Measurements from ENCODE around the gene TAX1BP1.

The TAX1BP1 gene

DNA sequence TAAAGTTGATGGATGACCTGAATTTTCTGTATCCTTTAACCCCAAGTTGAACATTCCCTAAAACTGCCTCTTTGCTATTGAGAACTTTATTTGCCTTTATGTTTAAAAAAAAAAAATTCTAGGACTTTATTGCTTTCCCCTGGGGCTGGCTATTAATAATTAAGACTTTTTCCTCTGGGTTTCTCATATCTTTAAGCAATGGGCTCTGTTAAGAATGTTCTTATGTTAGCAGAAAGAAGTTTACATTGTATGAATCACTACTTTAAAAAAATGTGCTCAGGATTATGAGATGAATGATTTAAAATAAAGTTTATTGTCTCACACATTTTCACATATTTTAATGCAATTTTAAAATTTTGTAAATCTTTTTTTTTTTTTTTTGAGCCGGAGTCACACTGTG lies 19.5 kb downstream of the TAX1BP1 start:
- no peaks in the 10 kb centered on the region; the same call in 1 of the 2 replicates for H3K36me3 ChIP-seq (ENCODE audit: control insufficient read depth, insufficient read depth, low read length)
- no peaks in the 10 kb centered on the region for H3K27me3 ChIP-seq (replicated peaks; ENCODE audit: control insufficient read depth, insufficient read depth, low read length)
- TF ChIP-seq, protein P1, sequence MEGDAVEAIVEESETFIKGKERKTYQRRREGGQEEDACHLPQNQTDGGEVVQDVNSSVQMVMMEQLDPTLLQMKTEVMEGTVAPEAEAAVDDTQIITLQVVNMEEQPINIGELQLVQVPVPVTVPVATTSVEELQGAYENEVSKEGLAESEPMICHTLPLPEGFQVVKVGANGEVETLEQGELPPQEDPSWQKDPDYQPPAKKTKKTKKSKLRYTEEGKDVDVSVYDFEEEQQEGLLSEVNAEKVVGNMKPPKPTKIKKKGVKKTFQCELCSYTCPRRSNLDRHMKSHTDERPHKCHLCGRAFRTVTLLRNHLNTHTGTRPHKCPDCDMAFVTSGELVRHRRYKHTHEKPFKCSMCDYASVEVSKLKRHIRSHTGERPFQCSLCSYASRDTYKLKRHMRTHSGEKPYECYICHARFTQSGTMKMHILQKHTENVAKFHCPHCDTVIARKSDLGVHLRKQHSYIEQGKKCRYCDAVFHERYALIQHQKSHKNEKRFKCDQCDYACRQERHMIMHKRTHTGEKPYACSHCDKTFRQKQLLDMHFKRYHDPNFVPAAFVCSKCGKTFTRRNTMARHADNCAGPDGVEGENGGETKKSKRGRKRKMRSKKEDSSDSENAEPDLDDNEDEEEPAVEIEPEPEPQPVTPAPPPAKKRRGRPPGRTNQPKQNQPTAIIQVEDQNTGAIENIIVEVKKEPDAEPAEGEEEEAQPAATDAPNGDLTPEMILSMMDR (IDR thresholded peaks at IDR 0.05; ENCODE audit: insufficient read depth, low read length, poor library complexity, severe bottlenecking) = no peak
- DNase-seq (ENCODE audit: extremely low read depth, insufficient read length) = no peak
- no peak overlapping the region for H3K4me3 ChIP-seq (replicated peaks; ENCODE audit: low read depth, low read length)

DNA sequence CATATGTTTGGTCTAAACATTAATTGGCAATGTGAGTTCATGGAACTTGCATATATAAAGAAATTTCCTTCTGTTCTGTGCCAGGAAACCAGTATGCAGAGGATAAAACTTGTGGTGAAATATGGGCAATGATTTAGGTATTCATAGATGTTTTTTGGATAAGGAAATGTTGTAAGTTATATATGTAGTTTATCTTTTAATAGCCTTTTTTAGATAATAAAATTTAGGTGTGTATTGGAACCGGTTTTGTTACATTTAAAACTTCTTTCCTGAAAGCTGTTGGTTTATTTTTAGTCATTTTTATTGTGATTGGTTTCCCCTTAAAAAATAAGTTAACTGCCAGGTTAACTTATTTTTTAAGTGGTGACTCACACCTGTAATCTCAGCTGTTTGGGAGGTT lies 22.1 kb downstream of the TAX1BP1 start:
- DNase-seq (ENCODE audit: extremely low read depth, insufficient read length) = no peak
- TF ChIP-seq, protein P1 (IDR thresholded peaks at IDR 0.05; ENCODE audit: insufficient read depth, low read length, poor library complexity, severe bottlenecking) = no peak
- H3K4me3 ChIP-seq (replicated peaks; ENCODE audit: low read depth, low read length) = no peak overlapping the region
- H3K27me3 ChIP-seq (replicated peaks; ENCODE audit: control insufficient read depth, insufficient read depth, low read length) = no peaks in the 10 kb centered on the region
- H3K36me3 ChIP-seq (ENCODE audit: control insufficient read depth, insufficient read depth, low read length) = peaks cover 2% of the 10 kb centered on the region

DNA sequence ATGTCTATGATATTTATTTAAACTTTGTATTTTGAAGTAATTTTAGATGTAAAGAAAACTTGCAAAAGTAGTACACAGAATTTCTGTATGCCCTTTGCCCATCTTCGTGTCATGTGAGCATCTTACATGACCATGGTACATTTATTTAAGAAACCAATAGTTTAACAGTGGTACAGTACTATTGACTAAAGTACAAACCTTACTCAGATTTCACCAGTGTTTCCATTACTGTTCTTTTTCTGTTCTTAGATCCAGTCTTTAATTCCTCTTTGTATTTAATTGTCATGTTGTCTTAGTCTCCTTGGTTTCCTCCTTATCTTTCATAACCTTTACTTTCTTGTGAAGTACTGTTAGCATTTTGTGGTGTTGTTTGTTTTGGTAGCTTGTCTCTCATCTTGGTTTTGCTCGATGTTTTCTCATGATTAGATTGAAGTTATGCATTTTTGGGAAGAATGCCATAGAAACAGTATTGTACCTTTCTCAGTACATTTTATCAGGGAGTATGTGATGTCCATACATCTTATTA lies 24.1 kb downstream of the TAX1BP1 start:
- no peak for DNase-seq (ENCODE audit: extremely low read depth, insufficient read length)
- TF ChIP-seq, protein P1 (IDR thresholded peaks at IDR 0.05; ENCODE audit: insufficient read depth, low read length, poor library complexity, severe bottlenecking) = no peak
- Histone ChIP-seq H3K27me3 (replicated peaks; ENCODE audit: control insufficient read depth, insufficient read depth, low read length) (no peaks in the 10 kb centered on the region), H3K36me3 (ENCODE audit: control insufficient read depth, insufficient read depth, low read length) (peaks cover 2% of the 10 kb centered on the region; the same call in 1 of the 2 replicates), H3K4me3 (replicated peaks; ENCODE audit: low read depth, low read length) (no peak overlapping the region)

DNA sequence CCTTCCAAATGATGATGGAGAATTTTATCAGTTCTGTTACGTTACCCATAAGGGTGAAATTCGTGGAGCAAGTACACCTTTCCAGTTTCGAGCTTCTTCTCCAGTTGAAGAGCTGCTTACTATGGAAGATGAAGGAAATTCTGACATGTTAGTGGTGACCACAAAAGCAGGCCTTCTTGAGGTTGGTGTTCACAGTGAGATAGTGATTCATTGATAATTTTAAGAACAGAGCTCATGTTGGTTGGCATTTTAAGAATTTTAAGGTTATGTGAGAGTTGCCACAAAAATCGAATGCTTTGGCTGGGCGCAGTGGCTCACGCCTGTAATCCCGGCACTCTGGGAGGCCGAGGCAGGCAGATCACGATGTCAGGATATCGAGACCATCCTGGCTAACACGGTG lies 25.9 kb downstream of the TAX1BP1 start:
- TF ChIP-seq, protein P1 (IDR thresholded peaks at IDR 0.05; ENCODE audit: insufficient read depth, low read length, poor library complexity, severe bottlenecking) = no peak
- no peak for DNase-seq (ENCODE audit: extremely low read depth, insufficient read length)
- Histone ChIP-seq H3K36me3 (ENCODE audit: control insufficient read depth, insufficient read depth, low read length) (peaks cover 4% of the 10 kb centered on the region), H3K4me3 (replicated peaks; ENCODE audit: low read depth, low read length) (no peak overlapping the region), H3K27me3 (replicated peaks; ENCODE audit: control insufficient read depth, insufficient read depth, low read length) (no peaks in the 10 kb centered on the region)

DNA sequence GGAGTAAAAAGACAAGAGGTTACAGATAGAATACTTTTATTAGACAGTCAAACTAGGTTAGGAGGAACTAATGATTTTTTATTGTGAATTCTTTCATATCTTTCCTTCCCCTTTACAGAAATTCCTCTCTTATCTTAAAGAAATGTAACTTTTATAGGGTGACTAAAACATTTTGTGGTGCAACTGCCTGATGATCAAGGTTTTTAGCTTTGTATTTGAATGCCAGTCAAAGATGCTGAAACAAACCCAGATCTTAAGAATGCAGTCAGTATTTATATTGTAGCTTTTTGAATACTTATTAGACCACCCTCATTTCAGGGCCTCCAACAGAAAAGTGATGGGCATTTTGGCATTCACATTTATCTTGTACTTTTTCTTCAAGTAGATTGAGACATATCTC lies 27.4 kb downstream of the TAX1BP1 start:
- peaks cover 4% of the 10 kb centered on the region for H3K36me3 ChIP-seq (ENCODE audit: control insufficient read depth, insufficient read depth, low read length)
- TF ChIP-seq, protein P1 (IDR thresholded peaks at IDR 0.05; ENCODE audit: insufficient read depth, low read length, poor library complexity, severe bottlenecking) = no peak
- H3K4me3 ChIP-seq (replicated peaks; ENCODE audit: low read depth, low read length) = no peak overlapping the region
- no peaks in the 10 kb centered on the region for H3K27me3 ChIP-seq (replicated peaks; ENCODE audit: control insufficient read depth, insufficient read depth, low read length)
- DNase-seq (ENCODE audit: extremely low read depth, insufficient read length) = no peak

DNA sequence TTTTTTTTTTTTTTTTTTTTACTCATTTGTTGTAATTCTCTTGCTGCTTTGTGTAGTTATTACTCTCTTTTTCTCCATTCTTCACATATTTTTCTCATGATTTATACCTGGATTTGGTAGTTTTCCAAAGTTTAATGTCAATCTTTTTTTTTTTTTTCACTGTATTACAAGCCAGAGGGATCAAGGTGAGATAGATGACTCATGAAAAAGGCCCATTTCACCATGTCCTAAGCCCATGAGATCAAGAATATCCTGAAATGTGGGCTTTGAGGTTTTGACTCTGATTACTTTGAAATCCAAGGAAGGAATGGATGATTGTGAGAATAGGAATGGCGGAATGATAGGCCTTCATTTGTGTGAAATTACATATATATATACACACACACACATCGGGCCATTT lies 31.1 kb downstream of the TAX1BP1 start:
- peaks cover 4% of the 10 kb centered on the region for H3K36me3 ChIP-seq (ENCODE audit: control insufficient read depth, insufficient read depth, low read length)
- H3K4me3 ChIP-seq (replicated peaks; ENCODE audit: low read depth, low read length) = no peak overlapping the region
- no peak for DNase-seq (ENCODE audit: extremely low read depth, insufficient read length)
- TF ChIP-seq, protein P1 (IDR thresholded peaks at IDR 0.05; ENCODE audit: insufficient read depth, low read length, poor library complexity, severe bottlenecking) = no peak
- H3K27me3 ChIP-seq (replicated peaks; ENCODE audit: control insufficient read depth, insufficient read depth, low read length) = no peaks in the 10 kb centered on the region

Data from GM06990 (cell line).